HEK293T (cell line): ENCODE results near the gene THOC7.

Experiments
- CTCF ChIA-PET: fragments of 350-600 bp; formaldehyde crosslinking; extraction: SDS; loops from one replicate; lab custom pipeline; 2021; ENCODE audit warnings: antibody characterized with exemption, inconsistent platforms; lab: Yijun Ruan, JAX
- POLR2A ChIA-PET: fragments of 350-600 bp; formaldehyde crosslinking; extraction: SDS; loops from one replicate; lab custom pipeline; 2020; ENCODE audit warnings: antibody characterized with exemption, inconsistent platforms; lab: Yijun Ruan, JAX
- DNase-seq: peaks from one replicate; pipeline ENCODE4 v3.0.0; 2012; ENCODE audit warnings: mixed read lengths; ENCODE audit errors: extremely low spot score
- ARNT ChIP-seq: fragments of 450-650 bp; IDR thresholded peaks from 2 replicates; pipeline ENCODE4 v1.6.1; 2017; ENCODE audit warnings: mild to moderate bottlenecking
- BHLHE40 ChIP-seq: fragments of 450-650 bp; IDR thresholded peaks from 2 replicates; pipeline ENCODE4 v1.6.1; 2016; ENCODE audit warnings: mild to moderate bottlenecking, moderate library complexity, borderline replicate concordance
- CTBP1 ChIP-seq: fragments of 450-650 bp; IDR thresholded peaks from 2 replicates; pipeline ENCODE4 v1.6.1; 2016; ENCODE audit warnings: borderline replicate concordance
- ELF4 ChIP-seq: fragments of 450-650 bp; IDR thresholded peaks from 2 replicates; pipeline ENCODE4 v1.6.1; 2017; ENCODE audit warnings: antibody characterized with exemption
- FOXA1 ChIP-seq: fragments of 450-650 bp; IDR thresholded peaks from 2 replicates; pipeline ENCODE4 v1.6.1; 2016; ENCODE audit warnings: mild to moderate bottlenecking
- FOXK2 ChIP-seq: fragments of 450-650 bp; IDR thresholded peaks from 2 replicates; pipeline ENCODE4 v1.6.1; 2016; ENCODE audit warnings: mild to moderate bottlenecking
- FOXM1 ChIP-seq: fragments of 450-650 bp; IDR thresholded peaks from 2 replicates; pipeline ENCODE4 v1.6.1; 2017; ENCODE audit warnings: mild to moderate bottlenecking, borderline replicate concordance
- HDGF ChIP-seq: fragments of 450-650 bp; IDR thresholded peaks from 2 replicates; pipeline ENCODE4 v1.6.1; 2017; ENCODE audit warnings: antibody characterized with exemption, borderline replicate concordance
- L3MBTL2 ChIP-seq: fragments of 450-650 bp; conservative IDR thresholded peaks from 2 replicates; pipeline ENCODE4 v1.6.1; 2016; ENCODE audit warnings: mild to moderate bottlenecking
- LEF1 ChIP-seq: fragments of 450-650 bp; IDR thresholded peaks from 2 replicates; pipeline ENCODE4 v1.6.1; 2017; ENCODE audit warnings: mild to moderate bottlenecking, borderline replicate concordance
- NFRKB ChIP-seq: fragments of 450-650 bp; IDR thresholded peaks from 2 replicates; pipeline ENCODE4 v1.6.1; 2016; ENCODE audit warnings: mild to moderate bottlenecking, moderate library complexity
- PKNOX1 ChIP-seq: fragments of 450-650 bp; IDR thresholded peaks from 2 replicates; pipeline ENCODE4 v1.6.1; 2016
- SP1 ChIP-seq: fragments of 450-650 bp; IDR thresholded peaks from 2 replicates; pipeline ENCODE4 v1.6.1; 2017
- SUZ12 ChIP-seq: fragments of 450-650 bp; IDR thresholded peaks from 2 replicates; pipeline ENCODE4 v1.6.1; 2016; ENCODE audit warnings: mild to moderate bottlenecking
- TARDBP ChIP-seq: fragments of 450-650 bp; IDR thresholded peaks from 2 replicates; pipeline ENCODE4 v1.6.1; 2016
- ZNF384 ChIP-seq: fragments of 450-650 bp; IDR thresholded peaks from 2 replicates; pipeline ENCODE4 v1.6.1; 2016

The THOC7 gene

GRCh38 chr3:63909431-63909830 lies 45.8 kb upstream of the THOC7 start:
- POLR2A ChIA-PET, result interaction anchor here (0.6 kb wide), 1 partner anchor 17 kb away, joined by 3 read pairs; no protein-coding TSS in a partner anchor
- no peak for DNase-seq

GRCh38 chr3:63908776-63909175 lies 45.2 kb upstream of the THOC7 start:
- ChIA-PET CTCF (no interaction called here), POLR2A (interaction anchor here (0.6 kb wide), 1 partner anchor 17 kb away, joined by 3 read pairs; no protein-coding TSS in a partner anchor)
- DNase-seq, result no peak
- TF ChIP-seq BHLHE40, result no peak
- no peak for TF ChIP-seq FOXM1
- TF ChIP-seq LEF1, result no peak
- TF ChIP-seq ARNT, result no peak
- no peak for TF ChIP-seq HDGF
- TF ChIP-seq PKNOX1, result peak; percentile 48; the same call in 1 of the 2 replicates
- no peak for TF ChIP-seq CTBP1

More at GRCh38 chr3:63909431-63909830, 45.8 kb upstream of the THOC7 start:
- no peak for TF ChIP-seq FOXM1
- TF ChIP-seq L3MBTL2, result no peak
- no peak for TF ChIP-seq FOXK2
- no peak for TF ChIP-seq ARNT
- no peak for TF ChIP-seq HDGF
- no peak for TF ChIP-seq TARDBP
- no peak for TF ChIP-seq SP1
- no peak for TF ChIP-seq FOXA1
- no peak for TF ChIP-seq LEF1
- no peak for TF ChIP-seq SUZ12
- no peak for TF ChIP-seq ZNF384
- TF ChIP-seq PKNOX1, result no peak
- CTCF ChIA-PET, result no interaction called here

- CTCF ChIA-PET, result no interaction called here
- TF ChIP-seq TARDBP (no peak), NFRKB (no peak), PKNOX1 (no peak), FOXA1 (no peak), CTBP1 (no peak), ELF4 (no peak), ARNT (no peak), ZNF384 (no peak), FOXM1 (no peak), LEF1 (no peak), BHLHE40 (no peak)
- DNase-seq, result peak; percentile 23
- POLR2A ChIA-PET, result no interaction called here
These were observed 44.6 kb upstream of the THOC7 start for GRCh38 chr3:63908081-63908736.

- ChIA-PET POLR2A (no interaction called here), CTCF (no interaction called here)
- DNase-seq, result no peak
- TF ChIP-seq ARNT, result no peak
- TF ChIP-seq NFRKB, result no peak
- TF ChIP-seq L3MBTL2, result no peak
- no peak for TF ChIP-seq FOXK2
- TF ChIP-seq ELF4, result no peak
- no peak for TF ChIP-seq SP1
- TF ChIP-seq BHLHE40, result no peak
- TF ChIP-seq CTBP1, result no peak
- TF ChIP-seq SUZ12, result no peak
- no peak for TF ChIP-seq ZNF384
- no peak for TF ChIP-seq PKNOX1
- no peak for TF ChIP-seq LEF1
- TF ChIP-seq FOXA1, result no peak
These were observed 42.4 kb upstream of the THOC7 start for GRCh38 chr3:63905731-63906620.

GRCh38 chr3:63900459-63900858 lies 36.9 kb upstream of the THOC7 start:
- no peak for TF ChIP-seq CTBP1
- TF ChIP-seq ELF4, result no peak
- TF ChIP-seq PKNOX1, result no peak
- TF ChIP-seq FOXA1, result no peak
- no peak for TF ChIP-seq L3MBTL2
- TF ChIP-seq SUZ12, result no peak
- TF ChIP-seq FOXM1, result no peak
- TF ChIP-seq ZNF384, result no peak
- TF ChIP-seq LEF1, result no peak
- TF ChIP-seq ARNT, result no peak
- no peak for TF ChIP-seq NFRKB
- TF ChIP-seq BHLHE40, result no peak
- no peak for TF ChIP-seq FOXK2
- no peak for TF ChIP-seq SP1
- TF ChIP-seq HDGF, result no peak
- TF ChIP-seq TARDBP, result no peak
- peak; percentile 30 for DNase-seq
- ChIA-PET CTCF (no interaction called here), POLR2A (no interaction called here)
